Activated T-cell treated with anti-CD3 and anti-CD28 coated beads, Interleukin-2, amount 50 U/mL, for 4 hours (primary cell): ENCODE results near the gene LRRC4C. TPM values are rescaled to one million over a fixed set of nuclear protein-coding genes. Genes with fewer than 3 reads are reported as not detected.

Source experiments
- ATAC-seq, 2 donors: fragments of 200-7000 bp; cut with Tn5 transposase; one replicate each; pipeline ENCODE4 v1.10.0; 2021
- DNase-seq: peaks from one replicate; pipeline ENCODE4 v3.0.0-alpha.2; 2020
- H3K27me3 Mint-ChIP-seq: one replicate; pipeline ENCODE4 v1.8.0; 2021; ENCODE audit warnings: low read depth, mixed read lengths
- H3K36me3 Mint-ChIP-seq: one replicate; pipeline ENCODE4 v1.8.0; 2022; ENCODE audit warnings: mixed read lengths; ENCODE audit not compliant: insufficient read depth
- H3K4me1 Mint-ChIP-seq: one replicate; pipeline ENCODE4 v1.8.0; 2021; ENCODE audit warnings: low read depth, mixed read lengths
- H3K4me3 Mint-ChIP-seq: one replicate; pipeline ENCODE4 v1.8.0; 2021; ENCODE audit warnings: mild to moderate bottlenecking, moderate library complexity, mixed read lengths
- H3K9me3 Mint-ChIP-seq: one replicate; pipeline ENCODE4 v1.8.0; 2021; ENCODE audit warnings: mixed read lengths
- total RNA-seq, 3 donors: library from RNA; stranded (reverse); gene quantifications; one replicate each; pipeline ENCODE4 v1.2.1, GENCODE V29; 2021

Gene LRRC4C
- total RNA-seq, 3 donors from 2014 or later = not detected

- no peak for ATAC-seq
- Mint-ChIP-seq H3K4me3 (no peak overlapping the region), H3K36me3 (no peaks in the 10 kb centered on the region)
These were observed 222.1 kb downstream of the LRRC4C start for GRCh38 chr11:41237382-41237781.

GRCh38 chr11:41235668-41236067, 223.8 kb downstream of the LRRC4C start:
- DNase-seq (no peak), ATAC-seq (no peak)
- Mint-ChIP-seq H3K9me3 (peaks cover 12% of the 10 kb centered on the region), H3K4me1 (no peaks in the 10 kb centered on the region), H3K36me3 (no peaks in the 10 kb centered on the region), H3K4me3 (no peak overlapping the region), H3K27me3 (no peaks in the 10 kb centered on the region)

More at GRCh38 chr11:41237382-41237781, 222.1 kb downstream of the LRRC4C start:
- no peak for DNase-seq
- Mint-ChIP-seq H3K9me3 (peaks cover 20% of the 10 kb centered on the region), H3K27me3 (no peaks in the 10 kb centered on the region), H3K4me1 (no peaks in the 10 kb centered on the region)

- no peak for DNase-seq
- Mint-ChIP-seq H3K9me3 (peaks cover 32% of the 10 kb centered on the region), H3K27me3 (no peaks in the 10 kb centered on the region), H3K36me3 (no peaks in the 10 kb centered on the region), H3K4me1 (no peaks in the 10 kb centered on the region), H3K4me3 (no peak overlapping the region)
- ATAC-seq = no peak
These were observed 233.4 kb downstream of the LRRC4C start for GRCh38 chr11:41225856-41226633.

GRCh38 chr11:41222236-41222635, 237.2 kb downstream of the LRRC4C start:
- peaks cover 22% of the 10 kb centered on the region for H3K9me3 Mint-ChIP-seq
- no peaks in the 10 kb centered on the region for H3K27me3 Mint-ChIP-seq
- ATAC-seq = no peak
- no peak overlapping the region for H3K4me3 Mint-ChIP-seq
- no peaks in the 10 kb centered on the region for H3K36me3 Mint-ChIP-seq
- DNase-seq = no peak
- H3K4me1 Mint-ChIP-seq = no peaks in the 10 kb centered on the region

GRCh38 chr11:41206388-41206787, 253.1 kb downstream of the LRRC4C start:
- no peak for ATAC-seq
- H3K9me3 Mint-ChIP-seq = peaks cover 15% of the 10 kb centered on the region
- H3K27me3 Mint-ChIP-seq = no peaks in the 10 kb centered on the region

GRCh38 chr11:41201156-41201555, 258.3 kb downstream of the LRRC4C start:
- Mint-ChIP-seq H3K4me3 (no peak overlapping the region), H3K27me3 (no peaks in the 10 kb centered on the region), H3K9me3 (peaks cover 11% of the 10 kb centered on the region), H3K36me3 (no peaks in the 10 kb centered on the region), H3K4me1 (no peaks in the 10 kb centered on the region)
- DNase-seq = no peak
- no peak for ATAC-seq

More at GRCh38 chr11:41206388-41206787, 253.1 kb downstream of the LRRC4C start:
- Mint-ChIP-seq H3K4me1 (no peaks in the 10 kb centered on the region), H3K36me3 (no peaks in the 10 kb centered on the region), H3K4me3 (no peak overlapping the region)
- no peak for DNase-seq

GRCh38 chr11:41190437-41191082, 268.9 kb downstream of the LRRC4C start:
- DNase-seq (no peak), ATAC-seq (no peak)
- H3K27me3 Mint-ChIP-seq = no peaks in the 10 kb centered on the region
- H3K9me3 Mint-ChIP-seq = peaks cover 13% of the 10 kb centered on the region
- no peak overlapping the region for H3K4me3 Mint-ChIP-seq
- H3K36me3 Mint-ChIP-seq = no peaks in the 10 kb centered on the region
- H3K4me1 Mint-ChIP-seq = no peaks in the 10 kb centered on the region

GRCh38 chr11:41189701-41190436, 269.6 kb downstream of the LRRC4C start:
- Mint-ChIP-seq H3K9me3 (peaks cover 10% of the 10 kb centered on the region), H3K4me3 (no peak overlapping the region), H3K36me3 (no peaks in the 10 kb centered on the region), H3K27me3 (no peaks in the 10 kb centered on the region), H3K4me1 (no peaks in the 10 kb centered on the region)
- ATAC-seq (no peak), DNase-seq (no peak)

- H3K27me3 Mint-ChIP-seq = no peaks in the 10 kb centered on the region
- no peaks in the 10 kb centered on the region for H3K36me3 Mint-ChIP-seq
- H3K4me1 Mint-ChIP-seq = no peaks in the 10 kb centered on the region
- H3K9me3 Mint-ChIP-seq = peaks cover 23% of the 10 kb centered on the region
- H3K4me3 Mint-ChIP-seq = no peak overlapping the region
- no peak for ATAC-seq
- DNase-seq = no peak
These were observed 281.7 kb downstream of the LRRC4C start for GRCh38 chr11:41177791-41178190.

- no peaks in the 10 kb centered on the region for H3K36me3 Mint-ChIP-seq
- no peak for DNase-seq
- no peak for ATAC-seq
- H3K27me3 Mint-ChIP-seq = no peaks in the 10 kb centered on the region
- H3K4me3 Mint-ChIP-seq = no peak overlapping the region
- peaks cover 19% of the 10 kb centered on the region for H3K9me3 Mint-ChIP-seq
- no peaks in the 10 kb centered on the region for H3K4me1 Mint-ChIP-seq
These were observed 284.0 kb downstream of the LRRC4C start for GRCh38 chr11:41175304-41175972.

- ATAC-seq = no peak
- Mint-ChIP-seq H3K36me3 (no peaks in the 10 kb centered on the region), H3K4me1 (no peaks in the 10 kb centered on the region), H3K9me3 (peaks cover 15% of the 10 kb centered on the region), H3K4me3 (no peak overlapping the region), H3K27me3 (no peaks in the 10 kb centered on the region)
- DNase-seq = no peak
These were observed 313.1 kb downstream of the LRRC4C start for GRCh38 chr11:41146326-41146725.

- ATAC-seq = no peak
- no peak for DNase-seq
- Mint-ChIP-seq H3K9me3 (peaks cover 16% of the 10 kb centered on the region), H3K4me3 (no peak overlapping the region), H3K4me1 (no peaks in the 10 kb centered on the region), H3K36me3 (no peaks in the 10 kb centered on the region), H3K27me3 (no peaks in the 10 kb centered on the region)
These were observed 314.0 kb downstream of the LRRC4C start for GRCh38 chr11:41145420-41145819.

GRCh38 chr11:41134971-41135370, 324.5 kb downstream of the LRRC4C start:
- H3K4me1 Mint-ChIP-seq = no peaks in the 10 kb centered on the region
- H3K36me3 Mint-ChIP-seq = no peaks in the 10 kb centered on the region
- H3K9me3 Mint-ChIP-seq = peaks cover 8% of the 10 kb centered on the region
- no peaks in the 10 kb centered on the region for H3K27me3 Mint-ChIP-seq
- no peak overlapping the region for H3K4me3 Mint-ChIP-seq
- no peak for DNase-seq
- no peak for ATAC-seq

GRCh38 chr11:41133023-41133422, 326.4 kb downstream of the LRRC4C start:
- no peaks in the 10 kb centered on the region for H3K4me1 Mint-ChIP-seq
- no peaks in the 10 kb centered on the region for H3K27me3 Mint-ChIP-seq

More at GRCh38 chr11:41133023-41133422, 326.4 kb downstream of the LRRC4C start:
- Mint-ChIP-seq H3K4me3 (no peak overlapping the region), H3K36me3 (no peaks in the 10 kb centered on the region), H3K9me3 (peaks cover 9% of the 10 kb centered on the region)
- no peak for ATAC-seq
- no peak for DNase-seq
